ENCODE results near the gene LTBR. TPM values are rescaled to one million over a fixed set of nuclear protein-coding genes. Genes with fewer than 3 reads are reported as not detected.

The LTBR gene
- total RNA-seq, 1 donor from 2014 or later = 41.1 TPM

DNA sequence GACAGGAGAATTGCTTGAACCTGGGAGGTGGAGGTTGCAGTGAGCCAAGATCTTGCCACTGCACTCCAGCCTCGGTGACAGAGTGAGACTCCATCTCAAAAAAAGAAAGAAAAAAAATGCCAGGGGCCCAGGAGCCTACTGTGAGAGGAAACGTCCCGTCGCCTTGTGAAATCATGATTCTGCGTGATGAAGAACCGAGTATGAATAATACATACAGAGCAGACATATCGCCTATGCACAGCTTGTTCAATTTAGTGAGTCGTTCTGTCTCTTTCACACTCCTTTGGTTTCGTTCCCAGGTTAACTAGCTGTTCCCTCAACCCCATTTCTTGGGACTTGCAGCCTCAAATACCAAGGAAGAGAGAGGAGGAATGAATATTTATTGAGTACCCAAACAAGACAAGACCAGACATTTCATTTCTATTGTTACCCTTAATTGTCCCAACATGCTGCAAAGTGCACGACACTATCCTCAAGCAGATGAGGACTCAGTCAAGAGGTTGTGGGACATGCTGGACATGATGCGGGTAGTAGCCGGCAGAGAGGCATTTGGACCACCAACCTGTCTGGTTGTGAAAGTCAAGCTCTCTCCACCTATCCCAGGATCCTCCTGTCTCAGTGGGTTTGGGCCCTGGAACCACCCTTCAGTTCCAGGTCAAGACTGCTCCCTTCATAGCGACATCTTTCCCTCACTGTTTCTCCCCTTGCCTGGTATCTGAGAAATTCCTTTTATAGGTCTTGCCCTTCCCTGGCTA lies 52.2 kb downstream of the LTBR start:
- no peaks in the 10 kb centered on the region for H3K27me3 Mint-ChIP-seq (ENCODE audit: low read depth)
- H3K4me1 Mint-ChIP-seq (ENCODE audit: low read depth) = peaks cover 4% of the 10 kb centered on the region
- no peaks in the 10 kb centered on the region for H3K36me3 Mint-ChIP-seq (ENCODE audit: low read depth)
- no peak overlapping the region for H3K27ac Mint-ChIP-seq (ENCODE audit: unreplicated experiment)
- no peak overlapping the region for H3K4me3 Mint-ChIP-seq (ENCODE audit: unreplicated experiment)
- DNase-seq (ENCODE audit: low spot score) = no peak
- TF ChIP-seq CTCF (IDR thresholded peaks at IDR 0.05) = no peak
- H3K9me3 Mint-ChIP-seq (ENCODE audit: low read depth) = no peaks in the 10 kb centered on the region

DNA sequence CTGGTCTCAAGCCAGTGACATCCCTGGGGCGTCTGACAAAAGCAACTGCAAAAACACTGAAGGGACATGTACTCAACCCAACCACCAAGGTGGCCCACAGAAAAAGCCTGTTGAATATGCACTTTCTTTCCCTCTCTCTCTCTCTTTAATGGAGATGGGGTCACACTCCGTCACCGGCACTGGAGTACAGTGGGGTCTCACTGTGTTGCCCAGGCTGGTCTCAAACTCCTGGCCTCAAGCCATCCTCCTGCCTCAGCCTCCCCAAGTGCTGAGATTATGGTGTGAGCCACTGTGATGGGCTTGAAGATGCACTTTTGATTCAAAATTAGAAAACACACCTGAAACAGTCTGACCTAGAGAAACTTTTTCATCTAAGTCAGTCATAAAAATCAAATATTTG lies 53.6 kb downstream of the LTBR start:
- H3K27me3 Mint-ChIP-seq (ENCODE audit: low read depth) = no peaks in the 10 kb centered on the region
- H3K36me3 Mint-ChIP-seq (ENCODE audit: low read depth) = no peaks in the 10 kb centered on the region
- no peaks in the 10 kb centered on the region for H3K9me3 Mint-ChIP-seq (ENCODE audit: low read depth)
- TF ChIP-seq CTCF (IDR thresholded peaks at IDR 0.05) = no peak
- no peak for DNase-seq (ENCODE audit: low spot score)
- H3K27ac Mint-ChIP-seq (ENCODE audit: unreplicated experiment) = no peak overlapping the region
- no peaks in the 10 kb centered on the region for H3K4me1 Mint-ChIP-seq (ENCODE audit: low read depth)
- H3K4me3 Mint-ChIP-seq (ENCODE audit: unreplicated experiment) = no peak overlapping the region

DNA sequence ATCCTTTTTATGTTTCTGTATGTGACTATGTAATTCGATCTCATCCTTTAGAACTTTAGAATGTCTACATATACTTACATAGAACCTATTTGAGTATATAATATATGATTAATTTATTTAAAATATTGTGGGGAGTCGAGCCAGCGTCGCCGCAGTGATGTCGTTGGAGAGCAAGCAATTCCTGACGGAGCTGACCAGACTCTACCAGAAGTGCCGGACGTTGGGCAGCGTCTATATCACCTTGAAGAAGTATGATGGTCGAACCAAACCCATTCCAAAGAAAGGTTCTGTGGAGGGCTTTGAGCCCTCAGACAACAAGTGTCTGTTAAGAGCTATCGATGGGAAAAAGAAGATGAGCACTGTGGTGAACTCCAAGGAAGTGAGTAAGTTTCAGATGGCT lies 54.4 kb downstream of the LTBR start:
- Mint-ChIP-seq H3K4me3 (ENCODE audit: unreplicated experiment) (no peak overlapping the region), H3K36me3 (ENCODE audit: low read depth) (no peaks in the 10 kb centered on the region), H3K9me3 (ENCODE audit: low read depth) (no peaks in the 10 kb centered on the region), H3K4me1 (ENCODE audit: low read depth) (no peaks in the 10 kb centered on the region), H3K27ac (ENCODE audit: unreplicated experiment) (no peak overlapping the region), H3K27me3 (ENCODE audit: low read depth) (no peaks in the 10 kb centered on the region)
- TF ChIP-seq CTCF (IDR thresholded peaks at IDR 0.05) = no peak
- no peak for DNase-seq (ENCODE audit: low spot score)

- H3K4me3 Mint-ChIP-seq (ENCODE audit: unreplicated experiment) = no peak overlapping the region
These were observed 56.4 kb downstream of the LTBR start for GRCh38 chr12:6440391-6440790.

More at GRCh38 chr12:6440391-6440790, 56.4 kb downstream of the LTBR start:
- H3K9me3 Mint-ChIP-seq (ENCODE audit: low read depth) = no peaks in the 10 kb centered on the region
- no peak overlapping the region for H3K27ac Mint-ChIP-seq (ENCODE audit: unreplicated experiment)
- no peak for DNase-seq (ENCODE audit: low spot score)
- TF ChIP-seq CTCF (IDR thresholded peaks at IDR 0.05) = no peak
- no peaks in the 10 kb centered on the region for H3K27me3 Mint-ChIP-seq (ENCODE audit: low read depth)
- peaks cover under 1% of the 10 kb centered on the region for H3K36me3 Mint-ChIP-seq (ENCODE audit: low read depth)
- no peaks in the 10 kb centered on the region for H3K4me1 Mint-ChIP-seq (ENCODE audit: low read depth)

Other genes with a start within 250 kb of the LTBR start
- 54.7 to 62.1 TPM (median 60.7 TPM) in 3 replicates for gene CD9, start 183.8 kb upstream of the LTBR start, total RNA-seq
- 0.21 to 0.35 TPM in 2 of 3 replicates, not detected in the other for gene PLEKHG6, start 73.5 kb upstream of the LTBR start, total RNA-seq
- gene TNFRSF1A, start 42.1 kb upstream of the LTBR start, total RNA-seq = 88.5 to 128 TPM (median 127 TPM) in 3 replicates
- gene SCNN1A, start 8.6 kb upstream of the LTBR start, total RNA-seq = 0.87 to 2.6 TPM (median 1.9 TPM) in 3 replicates
- not detected in 3 replicates for gene CD27, start 60.8 kb downstream of the LTBR start, total RNA-seq
- 4.6 to 12.3 TPM (median 5.2 TPM) in 3 replicates for gene TAPBPL, start 67.9 kb downstream of the LTBR start, total RNA-seq
- 5.3 to 6.1 TPM (median 5.3 TPM) in 3 replicates for gene VAMP1, start 86.5 kb downstream of the LTBR start, total RNA-seq
- gene MRPL51, start 109.1 kb downstream of the LTBR start, total RNA-seq = 169 to 201 TPM (median 170 TPM) in 3 replicates
- gene NCAPD2, start 109.9 kb downstream of the LTBR start, total RNA-seq = 23.0 to 27.7 TPM (median 25.0 TPM) in 3 replicates
- 2,133 to 3,148 TPM (median 3,067 TPM) in 3 replicates for gene GAPDH, start 150.4 kb downstream of the LTBR start, total RNA-seq
- 29.0 to 29.5 TPM (median 29.2 TPM) in 3 replicates for gene IFFO1, start 171.9 kb downstream of the LTBR start, total RNA-seq
- gene NOP2, start 184.1 kb downstream of the LTBR start, total RNA-seq = 27.1 to 39.3 TPM (median 32.5 TPM) in 3 replicates
- gene CHD4, start 223.2 kb downstream of the LTBR start, total RNA-seq = 227 to 242 TPM (median 231 TPM) in 3 replicates